WTC11 (cell line): ENCODE results near the gene PPTC7.

Experiments used
- RELA ChIP-seq: sonication (generic); formaldehyde crosslinking; IDR thresholded peaks from 2 replicates; pipeline ENCODE4 v1.8.1; 2022; ENCODE audit warnings: missing genetic modification reagents, mild to moderate bottlenecking, borderline replicate concordance
- ZBTB21 ChIP-seq: sonication (generic); formaldehyde crosslinking; IDR thresholded peaks from 2 replicates; pipeline ENCODE4 v1.8.1; 2023; ENCODE audit warnings: mild to moderate bottlenecking, missing genetic modification reagents, borderline replicate concordance
- TF ChIP-seq, protein P1 (sequence below): sonication (generic); formaldehyde crosslinking; IDR thresholded peaks from 2 replicates; pipeline ENCODE4 v1.8.1; 2022; ENCODE audit warnings: mild to moderate bottlenecking, missing genetic modification reagents, moderate library complexity, borderline replicate concordance
- TF ChIP-seq, protein P2 (sequence below): fragments of 200-600 bp; IDR thresholded peaks from 2 replicates; pipeline ENCODE4 v1.8.0; 2022; ENCODE audit warnings: antibody characterized with exemption
- TF ChIP-seq, protein P3 (sequence below): sonication (generic); formaldehyde crosslinking; IDR thresholded peaks from 2 replicates; pipeline ENCODE4 v1.8.1; 2022; ENCODE audit warnings: missing genetic modification reagents, borderline replicate concordance

DNA sequence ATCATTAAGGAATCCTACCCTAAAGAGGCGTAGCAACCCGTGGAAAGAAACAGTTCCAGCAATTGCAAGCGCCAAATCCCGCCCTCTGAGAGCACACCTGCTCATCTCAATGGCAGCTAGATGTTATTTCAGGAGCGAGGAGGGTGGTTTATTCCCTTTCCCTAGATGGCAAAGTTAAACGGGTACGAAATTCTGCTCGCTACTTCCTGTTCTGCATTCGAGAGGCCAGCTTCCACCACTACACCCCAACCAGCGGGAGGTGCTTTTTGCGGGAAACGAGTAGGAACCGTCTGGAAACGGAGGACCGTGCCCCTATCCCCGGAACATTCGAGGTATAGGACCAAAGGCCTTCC lies 81.7 kb downstream of the PPTC7 start:
- TF ChIP-seq, protein P1, sequence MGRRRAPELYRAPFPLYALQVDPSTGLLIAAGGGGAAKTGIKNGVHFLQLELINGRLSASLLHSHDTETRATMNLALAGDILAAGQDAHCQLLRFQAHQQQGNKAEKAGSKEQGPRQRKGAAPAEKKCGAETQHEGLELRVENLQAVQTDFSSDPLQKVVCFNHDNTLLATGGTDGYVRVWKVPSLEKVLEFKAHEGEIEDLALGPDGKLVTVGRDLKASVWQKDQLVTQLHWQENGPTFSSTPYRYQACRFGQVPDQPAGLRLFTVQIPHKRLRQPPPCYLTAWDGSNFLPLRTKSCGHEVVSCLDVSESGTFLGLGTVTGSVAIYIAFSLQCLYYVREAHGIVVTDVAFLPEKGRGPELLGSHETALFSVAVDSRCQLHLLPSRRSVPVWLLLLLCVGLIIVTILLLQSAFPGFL (CRISPR knock-in tag), result no peak
- TF ChIP-seq, protein P2, sequence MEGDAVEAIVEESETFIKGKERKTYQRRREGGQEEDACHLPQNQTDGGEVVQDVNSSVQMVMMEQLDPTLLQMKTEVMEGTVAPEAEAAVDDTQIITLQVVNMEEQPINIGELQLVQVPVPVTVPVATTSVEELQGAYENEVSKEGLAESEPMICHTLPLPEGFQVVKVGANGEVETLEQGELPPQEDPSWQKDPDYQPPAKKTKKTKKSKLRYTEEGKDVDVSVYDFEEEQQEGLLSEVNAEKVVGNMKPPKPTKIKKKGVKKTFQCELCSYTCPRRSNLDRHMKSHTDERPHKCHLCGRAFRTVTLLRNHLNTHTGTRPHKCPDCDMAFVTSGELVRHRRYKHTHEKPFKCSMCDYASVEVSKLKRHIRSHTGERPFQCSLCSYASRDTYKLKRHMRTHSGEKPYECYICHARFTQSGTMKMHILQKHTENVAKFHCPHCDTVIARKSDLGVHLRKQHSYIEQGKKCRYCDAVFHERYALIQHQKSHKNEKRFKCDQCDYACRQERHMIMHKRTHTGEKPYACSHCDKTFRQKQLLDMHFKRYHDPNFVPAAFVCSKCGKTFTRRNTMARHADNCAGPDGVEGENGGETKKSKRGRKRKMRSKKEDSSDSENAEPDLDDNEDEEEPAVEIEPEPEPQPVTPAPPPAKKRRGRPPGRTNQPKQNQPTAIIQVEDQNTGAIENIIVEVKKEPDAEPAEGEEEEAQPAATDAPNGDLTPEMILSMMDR, result no peak
- TF ChIP-seq ZBTB21 (CRISPR knock-in tag) (no peak), RELA (CRISPR knock-in tag) (no peak)
- TF ChIP-seq, protein P3, sequence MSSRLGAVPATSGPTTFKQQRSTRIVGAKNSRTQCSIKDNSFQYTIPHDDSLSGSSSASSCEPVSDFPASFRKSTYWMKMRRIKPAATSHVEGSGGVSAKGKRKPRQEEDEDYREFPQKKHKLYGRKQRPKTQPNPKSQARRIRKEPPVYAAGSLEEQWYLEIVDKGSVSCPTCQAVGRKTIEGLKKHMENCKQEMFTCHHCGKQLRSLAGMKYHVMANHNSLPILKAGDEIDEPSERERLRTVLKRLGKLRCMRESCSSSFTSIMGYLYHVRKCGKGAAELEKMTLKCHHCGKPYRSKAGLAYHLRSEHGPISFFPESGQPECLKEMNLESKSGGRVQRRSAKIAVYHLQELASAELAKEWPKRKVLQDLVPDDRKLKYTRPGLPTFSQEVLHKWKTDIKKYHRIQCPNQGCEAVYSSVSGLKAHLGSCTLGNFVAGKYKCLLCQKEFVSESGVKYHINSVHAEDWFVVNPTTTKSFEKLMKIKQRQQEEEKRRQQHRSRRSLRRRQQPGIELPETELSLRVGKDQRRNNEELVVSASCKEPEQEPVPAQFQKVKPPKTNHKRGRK (CRISPR knock-in tag), result no peak
